C1 segment of cervical spinal cord (tissue), 14 donors: ENCODE results near the gene PHF24.

Experiments
- DNase-seq, 14 donors: peaks; one replicate each; lab custom pipeline; 2025; lab: John Stamatoyannopoulos, UW

The PHF24 gene

GRCh38 chr9:34983209-34983608, 25.1 kb downstream of the PHF24 start:
- DNase-seq: no peak

GRCh38 chr9:34984049-34984448, 26.0 kb downstream of the PHF24 start:
- DNase-seq: no peak

DNA sequence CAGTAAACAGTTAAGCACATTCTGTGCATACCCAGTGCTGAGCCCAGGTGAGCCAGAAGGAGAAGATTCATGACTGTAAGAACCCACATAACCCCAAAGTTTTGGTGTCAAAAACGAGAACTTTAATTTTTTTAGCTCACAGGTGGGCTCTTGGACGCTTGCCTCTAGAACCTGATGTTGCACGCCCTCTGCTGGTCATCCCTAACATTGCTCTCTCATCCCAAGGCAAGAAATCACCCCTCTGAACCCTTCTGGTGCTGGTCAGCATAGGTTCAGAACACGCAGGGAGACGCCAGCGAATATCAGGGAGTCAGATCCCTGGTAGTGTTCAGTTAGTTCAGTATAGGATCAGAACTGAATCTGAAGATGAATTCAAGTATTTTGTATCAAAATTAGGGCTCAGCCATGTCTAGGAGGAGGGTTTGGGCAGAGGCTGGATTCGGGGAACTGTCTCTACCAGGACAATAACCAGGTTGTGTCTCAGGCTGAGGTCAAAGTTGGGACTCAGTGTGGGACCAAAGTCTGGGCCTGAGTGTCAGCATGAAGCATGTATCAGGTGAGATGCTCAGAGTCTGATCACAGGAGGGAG, 27.3 kb downstream of the PHF24 start:
- peak in 10 of 14 donors; percentile 10 to 60 (median 30) for DNase-seq

DNA sequence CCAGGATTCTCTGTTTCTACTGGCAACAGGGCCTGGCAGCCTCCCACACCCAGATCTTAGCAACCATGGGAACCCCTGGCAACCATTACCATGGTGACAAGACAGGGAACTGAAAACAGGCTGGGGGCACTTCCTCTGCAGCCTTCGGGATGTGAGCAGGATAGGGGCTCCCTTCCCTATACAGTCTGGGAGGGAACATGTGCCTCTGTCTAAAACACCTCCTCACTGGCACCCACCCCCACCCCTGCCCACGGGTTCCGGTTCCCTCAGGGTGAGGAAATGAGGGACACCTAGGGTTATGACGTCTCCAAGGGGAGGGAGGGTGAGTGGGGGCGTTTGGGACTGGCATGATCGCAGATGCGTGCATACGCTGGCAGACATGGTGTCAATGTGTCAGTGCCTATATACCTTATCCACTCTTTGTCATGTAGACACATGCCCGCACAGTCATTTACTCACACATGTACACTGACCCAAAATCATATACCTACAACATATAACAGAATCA, 28.5 kb downstream of the PHF24 start:
- peak in 10 of 14 donors; percentile 9 to 62 (median 34) for DNase-seq

DNA sequence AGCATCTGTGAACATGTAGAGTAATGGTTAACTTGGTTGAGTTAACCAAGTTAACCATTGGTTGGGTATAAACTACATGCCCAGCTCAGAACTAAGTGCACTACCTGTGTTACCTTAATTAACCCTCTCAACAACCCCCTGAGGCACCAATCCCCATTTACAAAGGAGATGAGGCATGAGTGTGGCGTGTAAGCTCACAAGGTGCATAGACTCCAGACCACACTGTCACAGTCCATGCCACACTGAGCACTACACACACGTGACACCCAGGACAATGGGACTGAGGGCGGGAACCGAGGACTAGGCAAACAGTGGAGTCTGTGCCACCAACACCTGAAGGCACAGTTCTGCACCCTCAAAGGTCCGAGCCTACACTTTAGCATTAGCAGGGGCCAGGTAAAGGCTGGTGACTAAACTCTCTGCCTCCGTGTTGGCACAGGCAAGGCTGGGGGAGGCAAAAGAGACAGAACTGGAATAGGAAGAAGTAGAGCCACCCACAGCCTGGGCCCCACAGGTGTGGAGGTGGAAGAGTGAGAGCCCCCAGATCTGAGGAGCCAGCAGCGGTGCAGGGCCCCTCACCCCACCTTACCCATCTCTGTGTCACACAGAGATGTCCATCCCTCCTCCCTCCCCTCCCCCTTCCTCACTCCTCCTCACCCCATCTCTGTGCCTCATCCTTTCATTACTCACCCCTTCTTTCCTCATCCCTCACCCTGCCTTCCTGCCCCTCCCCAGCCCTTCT, 29.2 kb downstream of the PHF24 start:
- DNase-seq: no peak

- DNase-seq: peak in 12 of 14 donors; percentile 23 to 86 (median 58)
Observed at GRCh38 chr9:34988218-34989002, 30.3 kb downstream of the PHF24 start.

- peak; percentile 95 to 100 (median 99) for DNase-seq
Observed at GRCh38 chr9:34989003-34989945, 31.2 kb downstream of the PHF24 start, which contains the start of gene DNAJB5. DNAJB5 (plus strand) TSS chr9:34989745; CDS start chr9:34990631, 886 bp downstream.

GRCh38 chr9:34989946-34990635, 32.0 kb downstream of the PHF24 start:
- DNase-seq: peak in 10 of 14 donors; percentile 23 to 83 (median 61)

GRCh38 chr9:34990908-34991606, 33.0 kb downstream of the PHF24 start:
- peak in 1 of 14 donors; percentile 55 for DNase-seq

DNA sequence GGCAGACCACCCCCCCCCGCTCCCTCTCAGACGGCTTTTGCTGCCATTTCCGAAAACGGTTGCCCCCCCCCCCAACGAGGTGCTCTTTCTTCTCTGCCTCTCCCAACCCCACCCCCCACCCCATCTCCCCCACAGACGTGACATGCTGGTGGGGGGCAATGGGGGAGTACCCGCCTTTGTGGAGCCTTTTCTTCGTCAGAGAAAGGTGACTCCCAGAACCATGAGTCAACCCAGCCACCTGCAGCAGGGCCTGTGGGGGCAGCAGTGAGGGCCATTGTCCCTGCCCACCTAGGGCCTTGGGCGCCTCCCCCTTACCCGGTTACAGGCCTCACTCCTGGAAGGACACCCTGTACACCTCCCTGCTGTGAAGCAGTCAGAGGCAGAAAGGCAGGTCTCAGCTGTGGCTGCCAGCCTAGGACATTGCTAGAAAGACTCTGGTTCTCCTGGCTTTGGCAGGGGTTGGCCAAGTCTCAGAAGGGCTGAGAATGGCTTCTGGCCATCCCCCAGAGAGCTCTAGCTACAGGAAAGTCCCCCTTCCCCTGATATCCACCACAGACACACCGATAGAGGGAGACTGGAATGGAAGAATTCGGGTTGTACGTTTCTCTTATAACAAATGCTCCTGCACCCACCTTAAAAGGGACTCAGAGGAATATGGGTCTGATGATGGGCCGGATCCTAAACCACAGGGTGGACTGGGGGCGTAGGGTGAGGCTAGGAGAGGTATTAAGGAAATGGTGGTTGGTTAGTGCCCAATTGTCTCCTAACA, 33.7 kb downstream of the PHF24 start:
- DNase-seq: peak in 8 of 14 donors; percentile 11 to 87 (median 43)

GRCh38 chr9:34992376-34992951, 34.4 kb downstream of the PHF24 start:
- peak in 7 of 14 donors; percentile 36 to 90 (median 44) for DNase-seq

- DNase-seq: peak in 11 of 14 donors; percentile 12 to 92 (median 46)
Observed at GRCh38 chr9:34993502-34994259, 35.6 kb downstream of the PHF24 start.

DNA sequence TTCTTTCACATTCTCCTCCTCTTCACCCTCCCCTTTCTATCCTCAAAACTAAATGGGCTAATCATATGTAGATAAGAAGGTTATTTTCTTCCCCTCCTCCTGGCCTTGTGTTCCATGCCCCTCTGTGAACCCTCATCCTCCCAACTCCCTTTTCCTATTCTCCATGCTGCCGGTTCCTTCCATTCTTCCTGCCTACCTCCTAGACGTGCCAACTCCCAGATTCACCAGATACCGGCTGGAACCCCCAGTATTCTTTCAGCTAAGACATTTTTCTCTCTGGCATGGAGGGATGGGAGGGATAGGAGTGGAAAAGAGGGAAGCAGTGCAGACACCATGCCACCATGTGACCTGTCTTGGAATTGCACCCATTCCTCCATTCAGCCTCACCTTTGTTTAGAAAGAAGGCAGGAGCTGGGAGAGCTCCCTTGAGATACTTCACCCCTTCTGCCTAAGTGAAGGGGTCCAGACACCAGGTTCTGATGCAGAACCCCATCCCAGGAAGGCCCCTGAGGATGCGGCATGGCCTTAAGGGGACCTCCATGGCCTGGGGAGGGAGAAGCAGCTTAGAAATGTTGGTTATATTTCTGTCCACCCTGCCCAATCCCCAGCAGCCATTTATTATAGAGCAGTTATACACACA, 36.3 kb downstream of the PHF24 start:
- DNase-seq: peak in 3 of 14 donors; percentile 11 to 81 (median 23)

- DNase-seq: peak in 1 of 14 donors; percentile 40
Observed at GRCh38 chr9:34994900-34995669, 37.0 kb downstream of the PHF24 start.

- no peak for DNase-seq
Observed at GRCh38 chr9:34995670-34996060, 37.6 kb downstream of the PHF24 start.

DNA sequence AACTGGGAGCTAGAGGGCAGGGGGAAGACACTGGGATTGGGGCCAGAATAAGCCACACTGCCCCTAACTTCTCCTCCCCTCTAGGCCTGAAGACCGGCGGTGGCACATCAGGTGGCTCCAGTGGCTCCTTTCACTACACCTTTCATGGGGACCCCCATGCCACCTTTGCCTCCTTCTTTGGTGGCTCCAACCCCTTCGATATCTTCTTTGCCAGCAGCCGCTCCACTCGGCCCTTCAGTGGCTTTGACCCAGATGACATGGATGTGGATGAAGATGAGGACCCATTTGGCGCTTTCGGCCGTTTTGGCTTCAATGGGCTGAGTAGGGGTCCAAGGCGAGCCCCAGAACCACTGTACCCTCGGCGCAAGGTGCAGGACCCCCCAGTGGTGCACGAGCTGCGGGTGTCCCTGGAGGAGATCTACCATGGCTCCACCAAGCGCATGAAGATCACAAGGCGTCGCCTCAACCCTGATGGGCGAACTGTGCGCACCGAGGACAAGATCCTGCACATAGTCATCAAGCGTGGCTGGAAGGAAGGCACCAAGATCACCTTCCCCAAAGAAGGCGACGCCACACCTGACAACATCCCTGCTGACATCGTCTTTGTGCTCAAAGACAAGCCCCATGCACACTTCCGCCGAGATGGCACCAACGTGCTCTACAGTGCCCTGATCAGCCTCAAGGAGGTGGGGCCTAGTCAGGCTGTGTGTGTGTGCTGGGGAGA, 38.3 kb downstream of the PHF24 start:
- DNase-seq: no peak
